MCF 10A (cell line): ENCODE data around the gene DDX51. TPM values are rescaled to one million over a fixed set of nuclear protein-coding genes. Genes with fewer than 3 reads are reported as not detected.

Experiments used
- BruUV-seq: library from RNA; stranded (reverse); fragments of 400-500 nt; replicated peaks from 2 replicates; lab custom pipeline; 2021; lab: Mats Ljungman, UMichigan
- CTCF ChIA-PET: fragments of 300-600 bp; sonication (Branson Sonifier 250); formaldehyde crosslinking; extraction: SDS; loops from one replicate; lab custom pipeline; 2021; ENCODE audit warnings: antibody characterized with exemption, inconsistent platforms; lab: Yijun Ruan, JAX
- POLR2A ChIA-PET: fragments of 300-600, 350-650 bp; sonication (Branson Sonifier 250); formaldehyde crosslinking; extraction: SDS; loops from one replicate; lab custom pipeline; 2020; ENCODE audit warnings: antibody characterized with exemption, inconsistent platforms; lab: Yijun Ruan, JAX
- DNase-seq: peaks from one replicate; pipeline ENCODE4 v3.0.0-alpha.2; 2018; ENCODE audit not compliant: unreplicated experiment
- H3K27ac Mint-ChIP-seq: one replicate; pipeline ENCODE4 v1.8.0; 2022; ENCODE audit warnings: mild to moderate bottlenecking, low read depth, mixed read lengths; ENCODE audit not compliant: unreplicated experiment
- H3K27me3 Mint-ChIP-seq: one replicate; pipeline ENCODE4 v1.8.0; 2022; ENCODE audit warnings: mixed read lengths; ENCODE audit not compliant: insufficient read depth, unreplicated experiment
- H3K36me3 Mint-ChIP-seq: one replicate; pipeline ENCODE4 v1.8.0; 2022; ENCODE audit warnings: mild to moderate bottlenecking, moderate library complexity, mixed read lengths; ENCODE audit not compliant: insufficient read depth, unreplicated experiment
- H3K4me1 Mint-ChIP-seq: one replicate; pipeline ENCODE4 v1.8.0; 2022; ENCODE audit warnings: mixed read lengths; ENCODE audit not compliant: insufficient read depth, unreplicated experiment
- H3K4me3 Mint-ChIP-seq: one replicate; pipeline ENCODE4 v1.8.0; 2022; ENCODE audit warnings: mild to moderate bottlenecking, moderate library complexity, mixed read lengths; ENCODE audit not compliant: unreplicated experiment
- H3K9me3 Mint-ChIP-seq: one replicate; pipeline ENCODE4 v1.8.0; 2022; ENCODE audit warnings: mixed read lengths; ENCODE audit not compliant: unreplicated experiment
- intact Hi-C: fragments of 100-400 bp; cut with micrococcal nuclease; formaldehyde crosslinking; loops from 2 replicates; pipeline ENCODE4 v1.14.1; 2022
- total RNA-seq: library from RNA; stranded (reverse); gene quantifications from 2 replicates; pipeline ENCODE4 v1.2.3, GENCODE V29; 2022
- TF ChIP-seq, protein P1 (sequence below): fragments of 200-600 bp; IDR thresholded peaks from one replicate; pipeline ENCODE4 v1.8.0; 2022; ENCODE audit warnings: antibody characterized with exemption, mild to moderate bottlenecking; ENCODE audit not compliant: unreplicated experiment

DDX51 gene
- total RNA-seq, 1 experiment from 2014 or later = 24.0 TPM

DNA sequence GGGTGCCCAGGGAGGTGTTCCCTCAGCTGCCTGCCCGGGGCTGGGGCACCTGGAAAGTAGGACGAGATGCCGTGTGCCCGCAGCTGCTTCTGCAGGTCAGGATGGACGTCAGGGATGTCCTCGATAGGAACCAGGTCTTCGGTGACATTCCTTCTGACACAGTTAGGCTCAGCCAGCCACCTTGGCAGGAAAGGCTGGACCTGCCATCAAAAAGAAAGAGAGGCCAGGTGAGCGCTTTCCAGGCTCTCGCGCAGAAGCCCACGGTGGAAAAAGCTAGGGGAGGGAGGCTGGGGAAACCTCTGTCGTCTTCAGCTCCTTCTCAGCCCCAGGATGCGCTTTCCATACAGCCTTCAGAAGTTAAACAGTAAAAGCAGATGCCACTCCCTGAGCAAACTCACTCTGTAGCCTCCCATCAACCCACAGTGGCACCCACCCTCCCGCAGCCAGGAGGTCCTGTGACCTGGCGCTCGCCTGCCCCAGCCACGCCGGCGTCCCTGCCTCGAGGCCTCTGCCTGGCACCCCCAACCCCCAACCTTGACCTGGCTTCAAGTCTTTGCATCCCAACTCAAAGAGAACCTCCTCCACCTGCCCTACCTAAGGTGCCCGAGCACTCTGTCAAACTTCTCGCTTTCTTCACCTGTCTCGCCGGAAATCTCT lies 1.3 kb downstream of the DDX51 start:
- CTCF ChIA-PET = interaction anchor here (0.7 to 1.4 kb wide), 2 partner anchors 22 to 271 kb away, joined by 3 read pairs; no protein-coding TSS in a partner anchor
- BruUV-seq = no TSS peak
- H3K27me3 Mint-ChIP-seq = no peaks in the 10 kb centered on the region

DNA sequence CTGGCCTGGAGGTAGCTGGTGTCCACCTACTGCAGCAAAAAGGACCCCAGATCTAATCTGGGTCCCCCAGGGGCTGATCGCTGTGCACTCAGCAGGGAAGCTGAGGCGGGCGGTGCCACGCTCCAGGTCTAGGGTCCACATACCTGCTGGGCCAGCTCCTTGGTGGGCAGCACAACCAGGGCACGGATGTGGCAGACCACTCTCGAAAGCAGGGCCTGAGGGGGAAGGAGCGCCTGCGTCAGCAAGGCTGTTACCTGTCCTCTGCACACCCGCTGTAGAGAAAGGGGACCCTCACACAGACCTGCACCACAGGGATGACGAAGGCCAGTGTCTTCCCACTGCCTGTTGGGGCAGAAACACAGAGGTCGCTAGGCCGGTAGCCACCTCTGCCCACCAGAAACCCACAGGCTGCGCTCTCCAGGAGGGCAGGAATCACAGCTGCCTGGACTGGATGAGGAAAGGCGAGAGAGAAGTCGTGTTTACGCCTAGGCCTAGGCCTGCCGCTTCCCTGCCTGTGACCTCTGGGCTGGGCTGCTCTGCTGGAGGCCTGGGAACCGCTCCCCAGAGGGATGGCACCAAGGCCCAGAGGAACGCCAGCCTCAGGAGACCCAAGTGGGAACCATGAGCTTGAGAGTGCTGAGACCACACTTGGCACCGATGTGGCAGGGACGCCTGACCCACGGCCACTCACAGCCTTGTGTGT lies 2.0 kb downstream of the DDX51 start:
- Mint-ChIP-seq H3K36me3 (peaks cover 32% of the 10 kb centered on the region), H3K27ac (no peak overlapping the region), H3K9me3 (no peaks in the 10 kb centered on the region), H3K27me3 (no peaks in the 10 kb centered on the region), H3K4me1 (no peaks in the 10 kb centered on the region), H3K4me3 (peak overlapping the region; percentile 85)
- intact Hi-C loops = no loop called here
- BruUV-seq = no TSS peak
- CTCF ChIA-PET = interaction anchor here (0.7 to 1.4 kb wide), 3 partner anchors 12 to 272 kb away, joined by 3 to 4 read pairs (median 3); no protein-coding TSS in a partner anchor
- no peak for DNase-seq
- TF ChIP-seq, protein P1, sequence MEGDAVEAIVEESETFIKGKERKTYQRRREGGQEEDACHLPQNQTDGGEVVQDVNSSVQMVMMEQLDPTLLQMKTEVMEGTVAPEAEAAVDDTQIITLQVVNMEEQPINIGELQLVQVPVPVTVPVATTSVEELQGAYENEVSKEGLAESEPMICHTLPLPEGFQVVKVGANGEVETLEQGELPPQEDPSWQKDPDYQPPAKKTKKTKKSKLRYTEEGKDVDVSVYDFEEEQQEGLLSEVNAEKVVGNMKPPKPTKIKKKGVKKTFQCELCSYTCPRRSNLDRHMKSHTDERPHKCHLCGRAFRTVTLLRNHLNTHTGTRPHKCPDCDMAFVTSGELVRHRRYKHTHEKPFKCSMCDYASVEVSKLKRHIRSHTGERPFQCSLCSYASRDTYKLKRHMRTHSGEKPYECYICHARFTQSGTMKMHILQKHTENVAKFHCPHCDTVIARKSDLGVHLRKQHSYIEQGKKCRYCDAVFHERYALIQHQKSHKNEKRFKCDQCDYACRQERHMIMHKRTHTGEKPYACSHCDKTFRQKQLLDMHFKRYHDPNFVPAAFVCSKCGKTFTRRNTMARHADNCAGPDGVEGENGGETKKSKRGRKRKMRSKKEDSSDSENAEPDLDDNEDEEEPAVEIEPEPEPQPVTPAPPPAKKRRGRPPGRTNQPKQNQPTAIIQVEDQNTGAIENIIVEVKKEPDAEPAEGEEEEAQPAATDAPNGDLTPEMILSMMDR = no peak
- POLR2A ChIA-PET = no interaction called here

More for the DNA sequence above, 1.3 kb downstream of the DDX51 start:
- Mint-ChIP-seq H3K4me3 (peak overlapping the region; percentile 85), H3K9me3 (no peaks in the 10 kb centered on the region), H3K27ac (no peak overlapping the region), H3K4me1 (no peaks in the 10 kb centered on the region), H3K36me3 (peaks cover 30% of the 10 kb centered on the region)
- TF ChIP-seq, protein P1 = no peak
- intact Hi-C loops = no loop called here
- no peak for DNase-seq
- POLR2A ChIA-PET = no interaction called here

DNA sequence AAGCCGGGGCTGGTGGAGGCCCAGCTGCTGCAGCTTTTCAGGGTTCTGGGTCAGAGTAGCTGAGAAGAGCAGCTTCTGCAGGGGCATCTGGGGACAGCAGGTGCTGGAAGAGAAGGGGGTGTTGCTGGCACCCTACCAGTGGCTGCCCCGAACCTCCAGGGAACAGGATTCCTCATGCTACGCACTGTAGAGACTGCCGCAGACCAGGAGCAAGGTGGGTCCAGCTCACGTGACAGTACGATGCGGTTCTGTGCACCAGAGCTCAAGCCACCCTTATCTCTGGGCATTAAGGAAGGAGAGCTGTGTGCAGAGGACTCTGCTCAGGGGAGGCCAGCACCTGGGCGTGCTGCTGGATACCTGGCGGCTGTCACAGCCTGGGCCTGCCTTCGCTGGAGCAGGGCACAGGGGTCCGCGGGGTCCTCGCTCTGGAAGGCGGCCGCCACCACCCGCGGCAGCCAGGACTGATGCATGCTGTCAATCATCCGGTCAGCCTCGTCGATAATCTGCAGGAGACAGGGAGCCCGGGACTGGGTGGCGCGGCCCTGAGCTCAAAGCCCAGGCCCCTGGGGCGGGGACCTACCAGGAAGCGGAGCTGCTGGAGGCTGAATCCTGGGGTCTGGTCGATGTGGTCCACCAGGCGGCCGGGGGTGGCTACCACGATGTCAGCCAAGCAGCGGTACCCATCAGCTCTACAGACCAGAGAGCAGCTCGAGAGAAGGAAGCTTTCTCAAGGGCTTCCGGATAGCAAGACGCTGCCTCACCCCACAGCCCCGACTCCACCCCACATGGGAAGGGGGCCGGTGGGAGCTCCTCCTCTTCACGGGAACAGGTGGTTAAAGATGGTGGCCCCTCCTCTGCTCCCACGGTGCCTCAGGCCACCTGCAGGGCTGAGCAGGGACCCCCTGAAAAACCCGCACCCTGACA lies 2.9 kb downstream of the DDX51 start:
- peaks cover 39% of the 10 kb centered on the region for H3K36me3 Mint-ChIP-seq
- CTCF ChIA-PET = interaction anchor here (0.5 to 0.9 kb wide), 2 partner anchors 13 to 476 kb away, joined by 3 to 4 read pairs; no protein-coding TSS in a partner anchor
- H3K4me3 Mint-ChIP-seq = no peak overlapping the region

More for the DNA sequence above, 2.9 kb downstream of the DDX51 start:
- DNase-seq = no peak
- intact Hi-C loops = no loop called here
- H3K27me3 Mint-ChIP-seq = no peaks in the 10 kb centered on the region
- H3K9me3 Mint-ChIP-seq = no peaks in the 10 kb centered on the region
- TF ChIP-seq, protein P1 = no peak
- H3K27ac Mint-ChIP-seq = no peak overlapping the region
- no TSS peak for BruUV-seq
- POLR2A ChIA-PET = no interaction called here
- no peaks in the 10 kb centered on the region for H3K4me1 Mint-ChIP-seq
